ENCODE data around the gene FHL3.
A peak's percentile ranks its signal among the peaks of the same experiment; 100 is the strongest.
"Not testable (repeated sequence)": the region's sequence is repeated elsewhere in the genome, so short reads cannot be mapped to it uniquely, and the experiment has no call there.

Gene FHL3

GRCh38 chr1:38034871-38035270 is 29.6 kb upstream of the FHL3 start:
- no peak for DNase-seq

DNA sequence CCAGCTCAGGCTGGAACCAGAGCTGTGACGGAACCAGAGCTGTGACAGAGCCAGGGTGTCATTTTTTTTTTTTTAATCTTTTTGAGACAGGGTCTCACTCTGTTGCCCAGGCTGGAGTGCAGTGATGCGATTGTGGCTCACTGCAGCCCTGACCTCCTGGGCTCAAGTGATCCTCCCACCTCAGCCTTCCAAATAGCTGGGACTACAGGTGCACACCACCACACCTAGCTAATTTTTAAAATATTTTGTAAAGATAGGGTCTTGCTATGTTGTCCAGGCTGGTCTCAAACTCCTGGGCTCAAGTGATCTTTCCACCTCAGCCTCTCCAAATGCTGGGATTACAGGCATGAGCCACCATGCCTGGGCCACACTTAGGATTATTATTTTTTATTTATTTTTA is 27.7 kb upstream of the FHL3 start:
- not testable (repeated sequence) for DNase-seq

GRCh38 chr1:38031513-38031866 is 26.2 kb upstream of the FHL3 start:
- DNase-seq: no peak

DNA sequence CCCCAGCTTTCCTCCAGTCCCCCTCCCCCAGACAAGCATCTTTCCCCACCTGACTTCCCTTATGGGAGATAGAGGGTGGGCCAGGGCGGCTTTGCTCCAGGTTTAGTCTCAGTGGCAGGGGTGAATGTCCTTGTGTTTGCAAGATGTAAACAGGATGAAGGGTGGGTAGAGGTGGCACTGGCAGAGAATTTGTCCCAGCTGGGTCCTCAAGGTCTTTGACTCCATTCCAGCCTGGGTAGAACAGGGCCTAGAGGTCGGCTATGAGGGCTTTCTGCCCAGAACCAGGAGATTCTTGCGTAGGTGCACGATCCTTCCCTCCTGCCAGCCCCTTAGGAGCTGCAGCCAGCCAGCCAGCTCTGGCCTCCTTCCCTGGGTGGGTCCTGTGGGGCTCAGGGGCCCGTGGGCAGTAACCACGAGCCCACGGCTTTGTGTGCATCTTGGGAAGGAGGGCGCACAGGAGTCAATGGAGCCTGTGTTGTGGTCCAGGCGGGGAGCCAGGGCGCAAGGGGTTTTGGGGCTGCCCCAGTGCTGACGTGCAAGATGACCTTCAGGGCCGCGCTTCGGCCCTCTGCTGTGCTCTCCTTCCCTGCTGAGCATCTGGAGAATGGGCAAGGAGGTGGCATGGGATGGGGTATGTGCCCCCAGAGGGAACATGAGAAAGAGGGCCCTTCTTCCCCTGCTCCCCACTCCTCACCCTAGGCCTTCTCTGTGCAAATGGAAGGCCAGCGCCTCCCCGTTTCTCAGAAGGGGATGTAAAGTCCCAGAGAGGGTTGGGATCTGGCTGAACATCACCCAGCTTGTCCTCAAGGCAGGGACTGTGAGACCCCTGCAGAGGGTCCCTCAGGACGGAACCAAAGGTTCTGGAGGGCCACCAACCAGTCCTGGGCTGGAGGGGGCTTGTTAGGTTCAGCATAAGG is 25.5 kb upstream of the FHL3 start:
- no peak for DNase-seq

DNA sequence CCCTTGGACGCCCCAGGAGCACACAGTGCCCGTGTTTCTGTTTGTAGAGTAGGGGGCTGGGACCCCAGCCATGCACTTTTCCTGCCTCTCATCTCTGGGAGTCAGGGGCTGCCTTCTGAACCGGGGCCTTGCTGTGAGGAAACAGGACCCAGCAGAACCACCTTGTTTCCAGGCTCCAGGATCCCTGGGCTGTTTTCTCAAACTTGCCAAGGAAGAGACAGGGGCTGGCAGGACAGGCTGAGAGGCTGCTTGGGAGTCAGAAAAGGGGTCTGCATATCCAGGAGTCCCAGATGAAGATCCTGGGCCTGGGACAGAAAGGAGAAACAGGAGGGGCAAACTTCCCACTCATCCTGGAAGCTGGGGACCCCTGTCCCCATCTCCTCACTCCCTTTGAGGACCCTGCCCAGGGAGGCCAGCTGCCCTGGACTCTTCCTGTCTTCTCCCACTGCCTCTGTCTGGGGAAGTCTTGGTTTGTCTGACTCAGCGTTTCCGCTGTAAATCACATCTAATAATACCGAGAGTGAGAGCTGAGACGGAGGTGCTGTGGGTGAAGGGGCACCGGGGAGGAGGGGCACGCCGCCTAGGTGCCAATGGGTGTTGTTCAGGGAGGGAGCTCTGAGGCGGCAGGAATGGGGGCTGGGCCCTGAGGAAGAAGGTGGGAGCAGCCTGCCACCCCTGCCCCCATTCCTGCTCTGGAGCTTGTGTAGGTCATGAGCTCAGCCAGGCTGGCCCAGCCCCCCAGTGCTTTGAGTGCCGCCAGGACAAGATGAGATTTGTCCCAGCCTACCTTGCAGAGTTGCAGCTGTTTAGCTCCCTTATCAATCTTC is 24.6 kb upstream of the FHL3 start:
- DNase-seq: no peak

GRCh38 chr1:38029081-38029681 is 23.9 kb upstream of the FHL3 start:
- DNase-seq: peak; percentile 23 to 73

DNA sequence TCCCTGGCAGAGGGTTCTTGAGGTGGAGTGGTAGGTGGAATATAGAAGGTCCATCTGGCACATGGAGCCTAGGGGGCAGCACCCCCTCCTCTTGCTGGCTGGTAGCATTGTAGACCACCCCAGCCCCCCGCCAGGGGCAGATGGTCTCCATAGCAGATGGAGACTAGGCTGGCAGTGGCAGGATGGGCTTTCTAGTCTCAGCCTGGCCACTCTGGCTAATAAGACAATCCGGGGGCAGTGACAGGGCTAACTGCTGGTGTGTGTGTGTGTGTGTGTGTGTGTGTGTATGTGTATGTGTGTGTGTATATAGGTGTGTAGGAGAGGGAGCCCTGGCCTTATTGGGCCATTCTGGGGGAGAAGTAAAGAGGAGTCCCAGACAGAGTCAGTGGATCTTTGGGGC is 23.4 kb upstream of the FHL3 start:
- no peak for DNase-seq

DNA sequence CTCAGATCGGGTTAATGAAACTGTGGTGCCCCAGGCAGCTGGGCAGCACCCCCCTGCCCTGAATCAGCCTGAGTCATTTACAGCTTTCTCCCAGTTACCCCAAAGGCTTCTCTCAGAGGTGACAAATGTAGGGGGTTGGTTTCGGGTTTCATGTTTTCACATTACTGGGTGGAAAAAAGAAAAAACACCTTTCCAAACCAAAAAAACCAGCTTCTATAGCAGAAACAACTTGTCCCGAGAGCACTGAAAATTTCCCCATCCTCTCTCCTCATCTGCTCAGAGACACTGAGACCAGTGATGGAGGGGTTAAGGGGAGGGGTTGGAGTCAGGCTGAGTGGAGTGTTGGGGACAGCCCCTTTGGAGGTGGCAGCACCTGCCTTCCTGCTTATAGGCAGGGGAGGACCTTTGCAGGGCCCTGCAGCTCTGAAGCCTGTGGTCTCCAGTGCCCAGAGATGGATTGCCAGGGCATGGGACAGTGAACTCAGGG is 22.8 kb upstream of the FHL3 start:
- no peak for DNase-seq

GRCh38 chr1:38027201-38028104 is 22.1 kb upstream of the FHL3 start:
- no peak for DNase-seq

- peak in 1 of 2 experiments; percentile 42 for DNase-seq
These were observed 21.4 kb upstream of the FHL3 start for GRCh38 chr1:38026592-38027200.

DNA sequence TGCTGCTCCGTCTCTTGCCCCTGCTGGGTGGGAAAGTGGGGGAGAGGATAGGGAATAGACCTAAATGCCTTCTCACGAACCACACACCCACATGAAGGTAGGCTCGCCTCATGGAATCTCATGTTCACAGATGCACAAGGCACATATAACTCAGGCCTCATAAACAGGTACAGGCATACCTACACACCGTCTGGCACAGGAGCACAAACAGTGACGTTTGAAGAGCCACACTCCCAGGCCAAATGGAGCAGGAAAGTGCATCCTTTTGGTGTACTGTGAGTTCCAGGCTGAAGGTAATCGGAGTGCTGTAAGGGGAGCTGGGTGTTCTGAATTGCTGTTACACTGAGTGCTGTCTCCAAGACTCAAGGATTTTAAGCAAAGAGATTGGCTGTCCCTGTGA is 20.4 kb upstream of the FHL3 start:
- no peak for DNase-seq

DNA sequence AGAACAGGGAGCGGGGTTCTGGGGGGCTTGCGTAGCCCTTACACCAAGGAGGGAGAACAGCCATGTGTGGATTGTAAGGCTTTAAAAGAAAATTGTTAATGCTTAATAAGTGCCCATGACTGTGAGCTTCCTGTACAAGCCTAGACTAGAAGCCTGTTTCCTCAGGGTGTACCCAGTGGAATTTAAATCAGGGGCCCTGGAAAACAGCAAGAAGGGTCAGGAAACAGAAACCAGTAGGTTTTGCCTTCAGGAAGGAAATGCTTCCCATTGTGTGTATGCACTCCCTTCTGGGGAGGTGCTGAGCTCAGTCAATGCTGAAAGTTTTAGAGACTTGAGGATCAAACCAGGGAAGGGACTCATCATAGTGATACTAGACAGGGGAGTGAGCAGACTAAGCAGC is 19.9 kb upstream of the FHL3 start:
- DNase-seq: no peak

- DNase-seq: no peak
These were observed 17.5 kb upstream of the FHL3 start for GRCh38 chr1:38022810-38023209.

GRCh38 chr1:38021969-38022368 is 16.7 kb upstream of the FHL3 start:
- DNase-seq: no peak

GRCh38 chr1:38020396-38020795 is 15.1 kb upstream of the FHL3 start:
- DNase-seq: no peak

GRCh38 chr1:38018864-38019343 is 13.6 kb upstream of the FHL3 start:
- no peak for DNase-seq

- no peak for DNase-seq
These were observed 10.8 kb upstream of the FHL3 start for GRCh38 chr1:38015978-38016725.

- DNase-seq: no peak
These were observed 9.6 kb upstream of the FHL3 start for GRCh38 chr1:38014724-38015424.

GRCh38 chr1:38014171-38014570 is 8.9 kb upstream of the FHL3 start:
- DNase-seq: no peak

- no peak for DNase-seq
These were observed 7.9 kb upstream of the FHL3 start for GRCh38 chr1:38013227-38013622.
